Endothelial cell of umbilical vein (primary cell): ENCODE results near the gene PRELID3B.

Experiments
- EZH2 ChIP-seq: IDR thresholded peaks from 2 replicates; pipeline ENCODE4 v1.6.1; 2012; ENCODE audit warnings: borderline replicate concordance, low read depth, mild to moderate bottlenecking, moderate library complexity, low read length, inconsistent platforms; ENCODE audit not compliant: severe bottlenecking
- FOS ChIP-seq: IDR thresholded peaks from 2 replicates; pipeline ENCODE4 v1.6.1; 2011; ENCODE audit warnings: mild to moderate bottlenecking, low read length, moderate library complexity, borderline replicate concordance; ENCODE audit not compliant: insufficient read depth
- POLR2A ChIP-seq: IDR thresholded peaks from 2 replicates; pipeline ENCODE4 v1.6.1; 2012; ENCODE audit warnings: low read depth, mild to moderate bottlenecking, control low read depth, low read length
- TF ChIP-seq, protein P1 (sequence below), 2 donors: IDR thresholded peaks; 1 replicate in 1 of 2; 2 replicates in 1 of 2; pipeline ENCODE4 v1.5.1; 2011; ENCODE audit warnings: low read length in 2 of 2, mild to moderate bottlenecking in 2 of 2, moderate library complexity in 2 of 2, control low read depth in 1 of 2, inconsistent platforms in 1 of 2, low read depth in 1 of 2; ENCODE audit not compliant: insufficient read depth in 1 of 2; ENCODE audit errors: extremely low read depth in 1 of 2

GRCh38 chr20:58992911-58993310, 49.7 kb downstream of the PRELID3B start:
- peak; percentile 11 for TF ChIP-seq POLR2A
- TF ChIP-seq, protein P1, sequence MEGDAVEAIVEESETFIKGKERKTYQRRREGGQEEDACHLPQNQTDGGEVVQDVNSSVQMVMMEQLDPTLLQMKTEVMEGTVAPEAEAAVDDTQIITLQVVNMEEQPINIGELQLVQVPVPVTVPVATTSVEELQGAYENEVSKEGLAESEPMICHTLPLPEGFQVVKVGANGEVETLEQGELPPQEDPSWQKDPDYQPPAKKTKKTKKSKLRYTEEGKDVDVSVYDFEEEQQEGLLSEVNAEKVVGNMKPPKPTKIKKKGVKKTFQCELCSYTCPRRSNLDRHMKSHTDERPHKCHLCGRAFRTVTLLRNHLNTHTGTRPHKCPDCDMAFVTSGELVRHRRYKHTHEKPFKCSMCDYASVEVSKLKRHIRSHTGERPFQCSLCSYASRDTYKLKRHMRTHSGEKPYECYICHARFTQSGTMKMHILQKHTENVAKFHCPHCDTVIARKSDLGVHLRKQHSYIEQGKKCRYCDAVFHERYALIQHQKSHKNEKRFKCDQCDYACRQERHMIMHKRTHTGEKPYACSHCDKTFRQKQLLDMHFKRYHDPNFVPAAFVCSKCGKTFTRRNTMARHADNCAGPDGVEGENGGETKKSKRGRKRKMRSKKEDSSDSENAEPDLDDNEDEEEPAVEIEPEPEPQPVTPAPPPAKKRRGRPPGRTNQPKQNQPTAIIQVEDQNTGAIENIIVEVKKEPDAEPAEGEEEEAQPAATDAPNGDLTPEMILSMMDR (IDR thresholded peaks at IDR 0.05; ENCODE audit: extremely low read depth in 1 of 2, insufficient read depth in 1 of 2, low read depth in 1 of 2, low read length in 2 of 2) = no peak
- TF ChIP-seq EZH2 = no peak
- no peak for TF ChIP-seq FOS
